ENCODE data around the gene COG5.

Gene COG5

DNA sequence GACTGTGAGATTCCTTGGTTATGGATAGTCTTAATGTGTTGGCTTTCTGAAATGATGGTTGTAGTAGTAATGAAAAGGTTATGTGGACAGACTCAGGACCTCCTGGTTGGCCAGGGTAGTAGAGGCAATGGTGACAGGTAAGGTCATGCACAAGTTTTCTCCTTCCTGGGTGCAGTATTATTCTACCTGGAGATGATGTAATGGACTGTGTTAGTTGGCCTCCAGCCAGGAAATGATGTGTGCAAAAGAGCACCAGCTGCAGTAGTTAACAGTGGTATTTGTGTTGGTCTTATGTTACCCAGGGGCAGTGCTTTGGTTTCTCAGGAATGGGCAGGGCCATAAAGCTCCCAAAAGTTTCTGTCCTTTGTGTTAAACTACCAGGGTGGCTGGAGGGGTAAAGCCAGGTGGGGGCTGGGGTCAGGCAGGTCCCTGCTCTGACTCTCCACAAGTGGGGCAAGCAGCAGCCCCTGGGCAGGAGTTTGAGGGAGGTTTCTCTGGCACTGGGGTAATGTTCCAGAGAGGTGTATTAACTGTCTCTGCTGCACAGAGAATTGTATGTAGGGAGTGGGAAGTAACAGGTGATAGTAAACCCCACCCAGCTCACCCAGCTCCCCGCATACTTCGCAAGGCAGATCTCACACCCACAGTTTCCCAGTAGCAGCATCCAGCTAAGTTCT lies 57.6 kb downstream of the COG5 start:
- DNase-seq (ENCODE audit: low spot score): no peak

DNA sequence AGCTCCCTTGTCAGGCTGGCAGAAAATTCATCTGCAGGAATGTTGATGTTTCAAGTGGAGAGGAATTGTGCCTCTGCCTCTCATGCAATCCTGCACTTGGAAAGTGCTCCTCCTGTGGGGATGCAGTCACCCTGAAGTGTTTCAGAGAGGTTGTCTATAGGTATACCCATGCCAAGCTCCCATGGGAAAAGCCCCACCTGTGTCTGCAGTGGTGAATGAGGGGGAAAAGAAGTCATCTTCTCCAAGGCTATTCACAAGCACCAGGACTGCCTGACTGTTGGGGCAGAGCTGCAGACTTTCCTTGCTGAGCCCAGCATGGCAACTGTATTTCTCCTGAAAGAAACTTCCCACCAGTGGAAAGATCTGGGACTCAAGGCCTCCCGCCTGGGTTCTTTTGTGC lies 58.4 kb downstream of the COG5 start:
- no peak for DNase-seq (ENCODE audit: low spot score)

DNA sequence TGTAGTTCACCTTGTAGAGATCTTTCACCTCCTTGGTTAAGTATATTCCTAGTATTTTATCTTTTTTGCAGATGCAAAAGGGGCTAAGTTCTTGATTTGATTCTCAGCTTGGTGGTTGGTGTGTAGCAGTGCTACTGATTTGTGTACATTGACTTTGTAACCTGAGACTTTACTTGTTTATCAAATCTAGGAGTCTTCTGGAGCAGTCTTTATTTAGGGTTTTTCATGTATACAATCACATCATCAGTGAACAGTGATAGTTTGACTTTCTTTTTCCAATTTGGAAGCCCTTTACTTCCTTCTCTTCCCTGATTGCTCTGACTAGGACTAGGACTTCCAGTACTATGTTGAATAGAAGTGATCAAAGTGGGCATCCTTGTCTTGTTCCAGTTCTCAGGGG lies 60.0 kb downstream of the COG5 start:
- DNase-seq (ENCODE audit: low spot score): no peak

DNA sequence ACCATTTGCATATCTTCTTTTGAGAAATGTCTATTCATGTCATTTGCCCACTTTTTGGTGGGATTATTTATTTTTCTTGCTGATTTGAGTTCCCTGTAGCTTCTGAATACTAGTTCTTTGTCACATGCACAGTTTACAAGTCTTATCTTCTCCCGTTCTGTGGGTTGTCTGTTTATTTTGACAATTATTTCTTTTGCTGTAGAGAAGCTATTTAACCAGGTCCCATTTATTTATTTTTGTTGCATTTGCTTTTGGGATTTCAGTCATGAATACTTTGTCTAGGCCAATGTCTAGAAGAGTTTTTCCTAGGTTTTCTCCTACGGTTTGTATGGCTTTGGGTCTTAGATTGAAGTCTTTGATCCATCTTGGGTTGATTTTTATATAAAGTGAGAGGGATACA lies 60.9 kb downstream of the COG5 start:
- no peak for DNase-seq (ENCODE audit: low spot score)

DNA sequence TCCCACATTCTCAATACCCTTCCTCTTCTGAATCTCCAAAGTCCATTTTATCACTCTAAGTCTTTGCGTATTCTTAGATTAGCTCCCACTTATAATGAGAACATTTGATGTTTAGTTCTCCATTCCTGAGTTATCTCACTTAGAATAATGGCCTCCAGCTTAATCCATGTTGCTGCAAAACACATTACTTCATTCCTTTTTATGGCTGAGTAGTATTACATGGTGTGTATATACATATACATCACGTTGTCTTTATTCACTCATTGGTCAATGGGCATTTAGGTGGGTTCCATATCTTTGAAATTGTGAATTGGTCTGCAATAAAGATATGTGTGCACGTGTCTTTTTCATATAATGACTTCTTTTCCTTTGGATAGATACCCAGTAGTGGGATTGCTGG lies 61.6 kb downstream of the COG5 start:
- no peak for DNase-seq (ENCODE audit: low spot score)

DNA sequence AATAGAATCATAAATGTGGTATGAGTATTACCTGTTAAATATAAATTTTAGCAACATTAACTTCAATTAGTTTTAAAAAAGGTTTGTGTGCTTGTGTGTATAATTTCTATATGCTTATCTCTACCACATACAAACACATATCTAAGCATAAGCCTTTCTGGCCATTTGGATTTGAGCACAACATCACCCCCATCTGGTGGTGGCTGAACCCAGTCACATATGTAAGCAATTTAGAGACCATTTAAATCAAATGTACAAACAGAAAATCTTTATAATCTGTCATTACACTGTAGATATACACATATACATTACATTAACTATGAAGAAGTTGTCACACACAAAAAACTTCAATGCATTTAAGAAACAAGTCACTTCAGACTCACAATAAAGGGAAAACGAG lies 62.1 kb downstream of the COG5 start:
- DNase-seq (ENCODE audit: low spot score): peak; percentile 31

DNA sequence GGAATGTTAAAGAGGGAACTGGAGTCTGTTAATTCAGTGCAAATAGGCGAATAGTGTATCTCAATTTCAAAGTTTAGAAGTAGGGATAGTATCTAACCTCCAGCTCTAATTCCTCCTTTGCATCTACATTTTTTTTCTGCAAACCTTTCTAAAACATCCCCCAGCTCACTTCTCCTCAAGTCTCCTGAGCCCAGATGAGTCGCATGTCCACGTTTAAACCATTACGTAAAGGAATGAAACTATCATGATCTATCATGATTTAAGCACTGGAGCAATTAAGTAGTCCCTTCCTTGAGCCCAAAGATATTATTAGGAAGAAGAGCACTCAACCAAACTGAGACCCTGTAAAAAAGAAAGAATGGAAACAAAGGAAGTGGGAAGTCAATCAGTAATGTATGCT lies 64.0 kb downstream of the COG5 start:
- no peak for DNase-seq (ENCODE audit: low spot score)

DNA sequence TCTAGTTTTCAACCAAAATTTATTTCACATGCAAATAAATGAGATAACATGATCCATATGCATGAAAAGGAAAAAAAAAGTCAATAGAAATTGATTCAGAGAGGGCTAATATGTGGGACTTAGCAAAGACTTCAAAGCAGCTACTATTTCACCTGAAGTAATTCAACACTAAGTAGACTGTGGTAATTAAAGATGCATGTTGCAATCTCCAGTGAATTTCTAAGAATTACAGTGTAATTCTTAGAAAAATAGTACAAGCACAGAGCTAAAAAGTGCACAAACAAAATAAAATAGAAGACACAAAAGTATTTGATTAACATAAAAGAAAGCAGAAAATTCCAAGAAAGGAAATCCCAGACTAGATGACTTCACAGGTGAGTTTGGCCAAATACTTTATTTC lies 68.2 kb downstream of the COG5 start:
- DNase-seq (ENCODE audit: low spot score): no peak

DNA sequence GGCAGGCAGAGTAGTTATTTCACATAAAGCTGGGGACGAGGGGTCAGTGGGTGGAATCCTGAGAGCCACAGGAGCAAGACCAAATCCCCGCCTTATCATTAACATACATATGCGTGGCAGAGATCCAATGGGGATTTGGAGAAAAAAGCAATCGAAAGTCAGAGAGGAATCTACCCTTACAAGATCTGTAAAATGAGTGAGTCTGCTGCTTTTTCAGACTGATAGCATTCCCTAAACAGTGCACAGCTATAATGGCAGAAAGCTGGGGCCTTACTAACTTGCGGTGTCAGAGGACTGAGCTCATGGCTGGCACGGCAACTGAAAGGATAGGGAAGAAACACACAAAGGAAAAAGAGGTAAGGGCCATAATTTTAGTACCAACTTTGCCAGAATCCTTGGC lies 68.8 kb downstream of the COG5 start:
- DNase-seq (ENCODE audit: low spot score): no peak

DNA sequence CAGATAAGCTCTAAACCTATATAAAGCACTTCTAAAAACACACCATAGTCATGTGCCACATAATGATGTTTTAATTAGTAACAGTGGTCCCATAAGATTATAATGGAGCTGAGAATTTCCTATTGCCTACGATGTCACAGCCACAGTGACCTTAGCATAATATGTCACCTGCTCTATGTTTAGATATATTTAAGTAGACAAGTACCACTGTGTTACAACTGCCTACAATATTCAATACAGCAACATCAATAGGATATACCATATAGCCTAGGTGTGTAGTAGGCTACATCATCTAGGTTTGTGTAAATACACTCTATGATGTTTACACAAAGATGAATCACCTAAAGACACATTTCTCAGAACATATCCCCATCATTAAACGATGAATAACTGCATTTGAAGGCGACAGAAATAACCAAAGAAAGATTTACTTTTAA lies 69.4 kb downstream of the COG5 start:
- DNase-seq (ENCODE audit: low spot score): no peak

DNA sequence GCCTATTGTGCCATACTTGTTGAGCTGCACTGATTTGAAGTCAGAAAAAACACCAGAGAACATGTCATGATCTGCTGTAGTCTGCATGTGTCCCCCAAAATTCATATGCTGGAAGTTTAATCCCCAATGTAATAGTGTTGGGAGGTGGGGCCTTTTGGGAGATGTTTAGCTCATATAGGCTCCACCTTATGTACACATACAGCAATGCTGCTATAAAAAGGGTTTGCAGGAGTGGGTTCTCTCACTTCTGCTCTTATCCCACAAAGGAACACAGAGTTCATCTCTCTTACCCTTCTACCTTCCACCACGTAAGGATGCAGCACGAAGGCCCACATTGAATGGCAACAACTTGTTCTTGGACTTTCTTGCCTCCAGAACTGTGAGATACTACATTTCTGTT lies 70.8 kb downstream of the COG5 start:
- DNase-seq (ENCODE audit: low spot score): no peak

DNA sequence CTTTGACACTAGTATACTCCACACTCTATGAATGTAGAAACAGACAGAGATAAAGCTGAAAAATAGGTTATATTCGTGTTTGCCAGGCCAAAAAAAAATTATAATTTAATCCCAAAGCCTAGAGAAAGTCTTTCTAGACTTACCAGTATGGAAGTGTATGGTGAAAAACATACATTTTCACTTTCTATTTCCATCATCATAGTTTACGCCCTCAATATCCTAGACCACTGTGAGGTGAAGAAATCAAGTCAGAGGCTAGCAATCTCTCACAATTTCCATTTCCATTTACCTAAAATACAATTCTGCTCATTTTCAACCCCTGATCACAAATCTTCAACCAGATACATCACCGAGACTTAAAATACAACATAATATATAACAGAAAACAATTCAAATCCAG lies 77.7 kb downstream of the COG5 start:
- DNase-seq (ENCODE audit: low spot score): no peak

DNA sequence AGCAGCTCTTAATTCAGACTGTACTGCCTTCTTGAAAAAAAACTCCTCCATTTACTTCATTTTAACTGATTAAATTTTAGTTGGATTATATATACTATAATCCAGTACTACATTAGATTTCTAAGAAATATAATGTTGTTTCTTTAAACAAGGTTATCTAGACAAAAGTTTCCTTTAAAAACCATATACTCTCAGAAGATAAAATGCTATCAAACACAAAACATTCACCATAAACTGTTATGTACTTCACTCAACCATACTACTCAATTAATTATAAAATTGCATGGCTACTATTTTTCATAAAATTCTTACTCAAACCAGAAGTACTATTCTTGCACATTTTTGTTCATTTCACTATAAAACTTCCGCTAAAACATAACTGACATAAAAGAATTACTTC lies 81.1 kb downstream of the COG5 start:
- DNase-seq (ENCODE audit: low spot score): no peak

DNA sequence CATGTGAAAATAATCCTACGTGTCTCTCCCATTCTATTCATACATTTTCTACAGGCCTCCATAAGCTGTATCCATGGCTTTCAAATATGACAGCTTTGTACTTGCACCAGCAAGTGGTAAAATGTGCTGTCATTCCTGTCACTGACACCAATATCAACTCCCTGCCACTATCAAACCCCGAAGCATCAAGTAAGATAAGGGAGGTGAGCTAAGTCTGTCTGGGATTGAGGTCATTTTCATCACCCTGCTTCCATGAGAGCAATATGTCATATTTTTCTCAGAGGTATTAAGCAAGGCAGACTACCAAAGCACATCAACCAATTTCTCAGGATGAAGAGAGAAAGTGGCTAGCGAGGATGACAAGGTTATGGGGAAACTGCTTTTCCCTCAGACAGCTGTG lies 82.8 kb downstream of the COG5 start:
- no peak for DNase-seq (ENCODE audit: low spot score)

DNA sequence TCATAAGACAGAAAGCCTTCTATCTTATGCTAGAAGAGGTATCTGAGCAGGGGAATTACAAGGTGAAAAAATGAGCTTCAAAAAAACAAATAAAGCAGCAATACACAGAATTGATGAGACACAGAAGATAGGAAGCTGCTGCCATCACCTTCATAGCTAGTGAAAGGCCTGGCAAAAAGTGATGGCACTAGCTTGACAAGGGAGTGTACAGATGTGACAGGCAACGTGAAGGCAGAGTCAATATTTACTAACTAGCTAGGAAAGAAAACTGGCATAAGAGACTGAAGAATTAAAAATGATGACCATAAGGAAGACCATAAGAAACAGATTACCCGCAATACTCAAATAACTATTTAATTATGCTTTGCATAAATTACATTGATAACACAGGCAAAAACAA lies 84.4 kb downstream of the COG5 start:
- DNase-seq (ENCODE audit: low spot score): no peak

DNA sequence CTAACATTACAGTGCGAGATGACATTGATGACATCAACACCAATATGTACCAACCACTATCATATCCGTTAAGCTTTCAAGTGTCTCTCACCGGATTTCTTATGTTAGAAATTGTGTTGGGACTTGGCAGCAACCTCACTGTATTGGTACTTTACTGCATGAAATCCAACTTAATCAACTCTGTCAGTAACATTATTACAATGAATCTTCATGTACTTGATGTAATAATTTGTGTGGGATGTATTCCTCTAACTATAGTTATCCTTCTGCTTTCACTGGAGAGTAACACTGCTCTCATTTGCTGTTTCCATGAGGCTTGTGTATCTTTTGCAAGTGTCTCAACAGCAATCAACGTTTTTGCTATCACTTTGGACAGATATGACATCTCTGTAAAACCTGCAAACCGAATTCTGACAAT lies 89.6 kb downstream of the COG5 start:
- DNase-seq (ENCODE audit: low spot score): no peak

DNA sequence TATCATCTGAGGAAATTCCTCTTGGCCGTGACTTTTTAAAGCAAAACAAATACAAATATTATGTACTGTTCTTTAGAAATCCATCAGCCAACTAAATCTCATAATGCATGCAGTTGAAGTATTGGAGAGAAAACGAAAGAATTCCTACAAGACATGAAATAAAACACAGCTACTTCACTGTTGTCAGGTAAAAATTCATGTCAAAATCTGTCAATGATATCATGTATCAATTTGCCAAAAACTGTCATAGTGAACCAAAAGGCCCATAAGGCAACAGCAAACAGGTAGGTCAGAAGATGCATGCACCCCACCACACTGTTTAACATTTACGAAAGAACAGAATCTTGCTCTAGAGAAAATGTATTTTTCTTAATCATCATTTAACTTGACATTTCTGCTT lies 91.6 kb downstream of the COG5 start:
- DNase-seq (ENCODE audit: low spot score): no peak

DNA sequence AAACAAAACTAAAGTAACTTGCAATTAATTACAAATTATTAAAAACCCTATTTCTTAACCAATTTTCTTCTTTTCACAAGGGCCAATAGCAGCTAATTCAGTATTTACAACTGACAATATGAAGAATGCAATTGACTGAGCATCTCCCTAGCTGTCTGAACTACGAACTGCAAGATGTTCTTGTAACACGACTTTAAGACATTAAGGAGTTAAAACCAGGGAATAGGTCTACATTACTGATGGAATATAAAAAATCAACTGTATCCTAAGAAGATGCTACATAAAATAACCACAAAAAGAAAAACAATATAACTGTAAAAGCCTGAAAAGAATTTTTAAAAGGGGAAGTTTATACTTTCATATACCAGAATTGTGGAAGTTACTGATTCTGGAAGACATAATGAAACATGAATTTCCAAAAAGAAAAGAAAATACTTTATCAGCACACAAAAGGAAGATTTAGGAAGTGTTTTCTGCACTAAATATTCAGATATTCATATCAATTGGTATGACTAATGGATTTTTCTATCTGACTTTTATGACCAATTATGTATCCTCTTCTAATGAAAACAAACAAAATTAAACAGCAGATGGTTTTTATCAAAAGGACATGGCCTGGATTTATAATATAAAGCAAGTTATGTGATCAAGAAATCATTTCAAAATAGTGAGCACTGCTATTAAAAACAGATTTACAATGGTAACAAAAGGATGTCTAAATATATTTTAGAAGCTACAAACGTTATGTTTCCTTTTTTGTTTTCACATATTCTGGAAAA lies 92.2 kb downstream of the COG5 start:
- no peak for DNase-seq (ENCODE audit: low spot score)

DNA sequence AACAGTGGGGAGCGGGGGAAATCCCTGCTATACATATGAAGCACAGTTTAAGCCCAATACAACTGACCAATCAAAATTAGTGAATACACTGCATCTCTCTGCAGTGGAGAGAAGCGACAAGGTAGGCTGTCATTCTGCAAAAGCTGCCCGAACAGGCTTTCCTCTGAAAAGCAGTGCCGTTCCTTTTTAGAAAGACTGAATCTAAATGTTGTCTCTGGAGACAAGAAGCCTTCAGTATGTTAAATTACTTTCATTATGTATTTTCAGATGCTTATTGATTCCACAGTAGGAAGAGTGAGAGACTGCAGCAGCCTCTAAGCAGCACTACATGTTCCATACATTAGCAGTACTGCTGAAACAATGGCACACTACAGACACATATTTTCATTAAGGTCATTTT lies 93.8 kb downstream of the COG5 start, which contains the start of gene GPR22:
Gene GPR22 (plus strand): TSS at position 129 of the 400 bp plus-strand sequence. CDS start 4,004 bp downstream, outside the sequence.
- no peak for DNase-seq (ENCODE audit: low spot score)

DNA sequence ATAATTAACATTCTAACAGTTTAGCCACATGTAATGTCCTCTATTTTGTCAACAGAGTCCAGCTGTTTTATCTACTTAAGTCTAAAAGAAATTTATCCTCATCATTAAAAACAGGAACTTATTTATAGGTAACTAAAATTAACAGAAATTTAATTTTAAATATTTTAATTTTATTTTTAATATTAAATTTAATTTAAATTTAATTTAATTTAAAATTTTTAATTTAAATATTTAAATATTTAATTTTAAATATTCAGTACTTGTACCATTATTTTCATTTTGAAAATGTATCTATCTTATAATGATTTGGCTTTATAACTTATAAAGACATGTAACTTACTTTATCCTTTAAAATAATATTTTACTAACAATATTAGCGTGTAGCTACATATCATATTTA lies 94.9 kb downstream of the COG5 start:
- DNase-seq (ENCODE audit: low spot score): no peak

DNA sequence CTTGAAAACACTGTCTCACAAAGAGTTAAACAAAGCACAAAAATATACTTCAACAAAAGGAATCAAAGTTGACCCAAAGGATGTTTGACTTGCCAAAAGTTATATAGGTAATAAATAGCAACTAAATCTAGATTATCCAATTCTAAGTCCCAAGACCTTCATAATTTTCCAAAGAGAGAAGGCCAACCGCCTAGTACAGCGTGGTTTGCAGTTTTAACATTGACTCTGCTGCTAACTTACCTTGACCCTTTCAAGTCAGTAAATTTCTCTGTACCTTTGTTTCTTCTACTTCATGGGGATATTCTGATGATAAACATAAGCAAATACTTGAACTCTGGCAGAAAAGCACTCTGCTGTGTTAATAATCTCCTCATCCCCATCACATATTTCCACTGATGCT lies 95.7 kb downstream of the COG5 start:
- DNase-seq (ENCODE audit: low spot score): no peak

DNA sequence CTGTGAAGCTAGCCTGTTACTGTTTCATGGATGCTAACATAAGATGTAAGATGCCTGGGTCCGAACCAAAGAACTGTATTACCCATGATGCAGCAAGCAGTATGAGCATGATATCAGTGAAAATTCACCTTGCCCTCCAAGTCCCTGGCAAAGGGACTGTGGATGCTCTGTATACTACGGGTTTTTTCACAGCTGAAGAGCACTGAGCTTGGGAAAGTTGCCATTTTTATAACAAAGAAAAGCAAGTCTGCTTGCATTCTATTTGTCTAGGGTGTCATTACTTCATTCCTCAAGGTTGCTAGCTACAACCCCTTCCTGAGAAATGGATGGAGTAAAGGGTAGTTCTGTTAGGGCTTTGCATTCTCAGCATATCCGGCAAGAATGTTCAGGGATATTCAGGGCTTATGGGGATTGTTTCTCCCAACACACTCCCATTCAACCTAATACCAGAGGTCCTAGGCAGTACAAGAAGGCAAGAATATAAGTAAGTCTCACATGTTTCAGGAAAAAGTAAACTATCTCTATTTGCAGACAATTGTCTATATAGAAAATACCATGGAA lies 99.0 kb downstream of the COG5 start:
- no peak for DNase-seq (ENCODE audit: low spot score)
